Measurements from ENCODE around the gene CLCN1. TPM values are rescaled to one million over a fixed set of nuclear protein-coding genes. Genes with fewer than 3 reads are reported as not detected.

CLCN1 gene
- total RNA-seq, 2 donors from 2014 or later: not detected

DNA sequence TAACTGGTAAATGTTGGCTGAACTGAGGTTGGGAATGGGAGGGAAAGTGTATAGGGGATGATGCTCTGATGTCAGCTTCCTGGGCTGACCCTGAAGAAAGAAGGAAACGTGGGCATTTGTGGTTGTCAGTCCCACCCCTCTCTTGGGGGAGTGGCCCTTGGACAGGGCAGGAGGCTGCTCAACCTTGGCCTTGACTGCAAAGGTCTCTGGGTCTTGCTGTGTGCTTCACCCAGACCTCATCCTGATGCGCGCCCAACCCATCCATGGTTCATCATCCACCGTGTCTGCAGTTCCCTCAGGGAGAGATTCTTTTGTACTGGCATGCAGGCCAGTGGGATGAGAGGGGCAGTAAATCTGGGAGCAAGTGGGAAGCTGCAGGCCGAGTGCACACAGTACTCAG lies 60.5 kb downstream of the CLCN1 start:
- H3K4me1 ChIP-seq: peaks cover 0 to 20% of the 10 kb centered on the region in 2 donors
- TF ChIP-seq, protein P1, sequence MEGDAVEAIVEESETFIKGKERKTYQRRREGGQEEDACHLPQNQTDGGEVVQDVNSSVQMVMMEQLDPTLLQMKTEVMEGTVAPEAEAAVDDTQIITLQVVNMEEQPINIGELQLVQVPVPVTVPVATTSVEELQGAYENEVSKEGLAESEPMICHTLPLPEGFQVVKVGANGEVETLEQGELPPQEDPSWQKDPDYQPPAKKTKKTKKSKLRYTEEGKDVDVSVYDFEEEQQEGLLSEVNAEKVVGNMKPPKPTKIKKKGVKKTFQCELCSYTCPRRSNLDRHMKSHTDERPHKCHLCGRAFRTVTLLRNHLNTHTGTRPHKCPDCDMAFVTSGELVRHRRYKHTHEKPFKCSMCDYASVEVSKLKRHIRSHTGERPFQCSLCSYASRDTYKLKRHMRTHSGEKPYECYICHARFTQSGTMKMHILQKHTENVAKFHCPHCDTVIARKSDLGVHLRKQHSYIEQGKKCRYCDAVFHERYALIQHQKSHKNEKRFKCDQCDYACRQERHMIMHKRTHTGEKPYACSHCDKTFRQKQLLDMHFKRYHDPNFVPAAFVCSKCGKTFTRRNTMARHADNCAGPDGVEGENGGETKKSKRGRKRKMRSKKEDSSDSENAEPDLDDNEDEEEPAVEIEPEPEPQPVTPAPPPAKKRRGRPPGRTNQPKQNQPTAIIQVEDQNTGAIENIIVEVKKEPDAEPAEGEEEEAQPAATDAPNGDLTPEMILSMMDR (IDR thresholded peaks at IDR 0.05): no peak
- no peak for DNase-seq (ENCODE audit: low spot score)
- no peaks in the 10 kb centered on the region for H3K27me3 ChIP-seq
- no peaks in the 10 kb centered on the region for H3K36me3 ChIP-seq
- H3K27ac ChIP-seq: no peak overlapping the region
- H3K4me3 ChIP-seq: no peak overlapping the region
- H3K9me3 ChIP-seq: no peaks in the 10 kb centered on the region

DNA sequence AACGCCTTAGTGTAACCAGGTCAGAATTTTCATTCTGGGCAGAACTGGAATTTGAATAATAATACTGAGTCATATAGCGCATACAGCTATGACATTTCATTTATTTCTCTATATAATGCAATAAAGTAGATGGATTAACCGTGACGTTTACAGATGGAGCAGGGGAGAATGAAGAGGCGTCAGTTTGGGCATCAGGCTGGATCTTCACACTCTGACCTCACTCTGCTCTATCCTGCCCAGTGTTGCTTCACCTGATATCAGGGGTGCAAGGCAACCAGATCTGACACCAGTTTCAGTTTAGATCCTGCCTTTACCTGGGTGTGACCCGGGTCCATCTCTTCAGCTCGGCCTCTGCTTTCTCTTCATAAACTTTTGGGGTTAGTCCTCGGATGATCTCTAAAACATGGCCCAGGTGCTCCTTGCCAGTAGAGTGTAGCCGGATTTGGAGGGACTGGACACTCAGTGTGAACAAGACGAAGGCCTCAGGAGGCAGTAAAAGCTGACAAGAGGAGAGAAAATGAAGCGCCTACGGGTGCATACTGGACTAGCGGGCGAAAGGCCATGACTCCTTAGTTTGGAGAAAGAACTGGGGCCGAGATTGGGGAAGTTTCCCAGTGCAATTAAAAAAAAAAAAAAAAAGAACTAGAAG lies 63.8 kb downstream of the CLCN1 start:
- H3K9me3 ChIP-seq: no peaks in the 10 kb centered on the region
- TF ChIP-seq, protein P1 (IDR thresholded peaks at IDR 0.05): no peak
- H3K36me3 ChIP-seq: peaks cover 7% of the 10 kb centered on the region
- peak overlapping the region; percentile 94 to 98 for H3K4me3 ChIP-seq
- H3K4me1 ChIP-seq: peaks cover 0 to 42% of the 10 kb centered on the region in 2 donors
- peak overlapping the region; percentile 96 to 99 for H3K27ac ChIP-seq
- no peaks in the 10 kb centered on the region for H3K27me3 ChIP-seq
- DNase-seq (ENCODE audit: low spot score): no peak

DNA sequence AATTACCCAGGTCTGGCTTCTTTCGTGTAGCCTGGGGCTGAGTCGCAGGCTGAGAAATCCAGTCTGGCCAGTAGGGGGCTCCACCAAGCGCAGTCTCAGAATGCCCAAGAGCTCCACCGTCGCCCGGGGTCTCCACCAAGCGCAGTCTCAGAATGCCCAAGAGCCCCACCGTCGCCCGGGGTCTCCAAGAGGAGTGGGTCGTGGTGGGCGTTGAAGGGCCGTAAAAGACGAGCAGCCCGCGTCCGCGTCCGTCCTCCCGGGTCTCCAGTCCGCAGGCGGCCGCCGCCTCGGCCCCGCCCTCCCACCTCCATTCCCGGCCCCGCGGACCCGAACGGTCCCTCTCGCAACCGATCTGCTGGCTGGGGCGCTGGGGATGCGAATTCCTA lies 64.3 kb downstream of the CLCN1 start:
- peaks cover 7% of the 10 kb centered on the region for H3K36me3 ChIP-seq
- no peaks in the 10 kb centered on the region for H3K27me3 ChIP-seq
- peak overlapping the region; percentile 94 to 98 for H3K4me3 ChIP-seq
- peak; percentile 90 for DNase-seq (ENCODE audit: low spot score)
- peak overlapping the region; percentile 96 to 99 for H3K27ac ChIP-seq
- H3K4me1 ChIP-seq: peaks cover 0 to 47% of the 10 kb centered on the region in 2 donors
- TF ChIP-seq, protein P1 (IDR thresholded peaks at IDR 0.05): peak; percentile 91 to 93
- H3K9me3 ChIP-seq: no peaks in the 10 kb centered on the region

DNA sequence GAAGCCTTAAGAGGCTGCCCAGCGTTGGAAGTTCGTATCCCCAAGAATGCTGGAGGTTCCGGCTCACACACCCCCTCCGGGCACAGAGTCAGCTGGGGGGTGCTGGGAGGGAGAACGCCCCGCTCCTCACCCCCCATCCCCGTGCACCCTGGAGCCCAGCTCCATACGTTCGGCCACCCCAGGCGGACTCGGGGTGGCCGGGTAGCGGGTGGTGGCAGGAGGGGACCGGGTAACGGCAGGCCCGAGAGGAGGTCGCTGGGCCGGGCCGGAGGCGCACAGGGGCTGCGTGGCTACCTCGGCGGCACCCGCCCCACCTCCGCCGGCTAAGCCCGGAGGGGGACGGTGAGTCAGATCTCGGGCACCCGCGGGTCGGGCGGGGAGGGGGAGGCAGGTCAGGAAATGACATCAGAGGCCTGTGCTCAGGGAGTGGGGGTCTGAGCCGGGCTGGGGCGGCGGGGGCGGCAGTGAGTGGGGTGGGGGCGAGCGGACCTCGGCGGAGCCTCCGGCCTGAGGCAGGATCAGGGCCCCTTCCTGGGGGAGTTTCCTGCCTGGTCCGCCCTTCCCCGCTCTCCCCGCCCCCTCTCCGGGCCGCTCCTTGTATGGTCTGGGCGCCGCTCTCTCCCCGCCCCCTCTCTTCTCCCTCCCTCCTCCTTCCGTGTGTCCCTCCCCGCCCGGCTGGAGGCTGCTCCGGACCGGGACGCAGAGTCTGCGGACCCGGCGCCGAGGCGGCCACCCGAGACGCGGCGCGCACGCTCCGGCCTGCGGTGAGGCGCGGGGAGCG lies 64.9 kb downstream of the CLCN1 start, which contains the start of gene ZYX:
Gene ZYX (plus strand): TSS at position 700 of the 781 bp plus-strand sequence. CDS start 227 bp downstream, outside the sequence.
- peak; percentile 95 for DNase-seq (ENCODE audit: low spot score)
- Histone ChIP-seq H3K27me3 (no peaks in the 10 kb centered on the region), H3K4me1 (peaks cover 0 to 53% of the 10 kb centered on the region in 2 donors), H3K36me3 (peaks cover 7% of the 10 kb centered on the region), H3K9me3 (no peaks in the 10 kb centered on the region), H3K27ac (peak within 1 kb of the TSS; percentile 96 to 99), H3K4me3 (peak within 1 kb of the TSS; percentile 94 to 98)
- TF ChIP-seq, protein P1 (IDR thresholded peaks at IDR 0.05): no peak

DNA sequence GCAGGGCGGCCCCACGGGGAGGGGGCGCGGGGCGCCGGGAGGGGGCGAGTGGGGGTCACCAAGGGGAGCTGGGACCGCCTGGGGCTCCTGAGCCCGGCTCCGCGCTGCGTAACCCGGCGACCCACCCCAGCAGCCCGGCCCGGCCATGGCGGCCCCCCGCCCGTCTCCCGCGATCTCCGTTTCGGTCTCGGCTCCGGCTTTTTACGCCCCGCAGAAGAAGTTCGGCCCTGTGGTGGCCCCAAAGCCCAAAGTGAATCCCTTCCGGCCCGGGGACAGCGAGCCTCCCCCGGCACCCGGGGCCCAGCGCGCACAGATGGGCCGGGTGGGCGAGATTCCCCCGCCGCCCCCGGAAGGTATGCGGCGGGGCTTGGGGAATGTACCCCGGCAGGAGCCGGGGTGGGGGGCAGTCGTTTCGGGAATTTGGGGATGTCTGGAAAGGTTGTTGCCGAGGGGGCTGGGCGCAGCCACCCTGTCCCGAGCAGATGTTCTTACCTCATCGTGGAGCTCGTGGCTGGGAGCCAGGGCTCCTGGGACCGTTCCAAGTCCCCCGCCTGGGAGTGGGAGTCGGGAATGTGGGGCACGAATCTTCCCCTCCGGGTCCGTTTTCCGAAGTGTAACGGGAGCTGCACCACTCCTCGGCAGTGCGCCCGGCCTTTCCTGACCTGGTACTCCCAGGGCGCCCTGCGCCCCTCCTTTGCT lies 65.7 kb downstream of the CLCN1 start:
- Histone ChIP-seq H3K36me3 (peaks cover 8% of the 10 kb centered on the region), H3K27me3 (no peaks in the 10 kb centered on the region), H3K27ac (peak overlapping the region; percentile 96 to 99), H3K9me3 (no peaks in the 10 kb centered on the region), H3K4me1 (peaks cover 0 to 61% of the 10 kb centered on the region in 2 donors), H3K4me3 (peak overlapping the region; percentile 94 to 98)
- DNase-seq (ENCODE audit: low spot score): peak; percentile 84
- TF ChIP-seq, protein P1 (IDR thresholded peaks at IDR 0.05): no peak
